Ovary (tissue), 9 donors: ENCODE results near the gene SLC23A2. TPM values are rescaled to one million over a fixed set of nuclear protein-coding genes. Genes with fewer than 3 reads are reported as not detected.

ENCODE experiments used
- DNase-seq, 5 donors: peaks; one replicate each; pipeline ENCODE4 v3.0.0-alpha.2; 2019 to 2020
- H3K27ac ChIP-seq, 2 donors: fragments of 200-600 bp; one replicate each; pipeline versions ENCODE4 v1.5.1 to v1.8.0; 2019 to 2022
- H3K27me3 ChIP-seq: fragments of 200-600 bp; one replicate; pipeline ENCODE4 v1.8.0; 2022
- H3K36me3 ChIP-seq: fragments of 200-600 bp; sonication (generic); one replicate; pipeline ENCODE4 v1.5.1; 2019
- H3K4me1 ChIP-seq: one replicate; pipeline ENCODE4 v1.8.1; 2013; ENCODE audit warnings: mild to moderate bottlenecking, moderate library complexity; ENCODE audit not compliant: insufficient read depth
- H3K4me3 ChIP-seq: fragments of 200-600 bp; sonication (generic); one replicate; pipeline ENCODE4 v1.5.1; 2017
- H3K9me3 ChIP-seq, 2 donors: fragments of 200-600 bp in 1 of 2; sonication (generic) in 1 of 2; one replicate each; pipeline versions ENCODE4 v1.5.1 to v1.8.1; 2013 to 2019; ENCODE audit warnings: mild to moderate bottlenecking in 1 of 2, moderate library complexity in 1 of 2
- EP300 ChIP-seq: sonication (generic); formaldehyde crosslinking; IDR thresholded peaks from one replicate; pipeline ENCODE4 v1.6.1; 2017; ENCODE audit warnings: antibody characterized with exemption
- POLR2A ChIP-seq: fragments of 450-650 bp; IDR thresholded peaks from one replicate; pipeline ENCODE4 v1.6.1; 2017; ENCODE audit warnings: antibody characterized with exemption, mild to moderate bottlenecking, moderate library complexity
- WGBS, 3 donors: extraction: QIAGEN DNeasy Blood & Tissue Kit in 1 of 3; methylation state at CpG; one replicate each; pipeline versions ENCODE4 v1.1.5 to v1.1.7; 2013 to 2017; 5-methylcytosine and 5-hydroxymethylcytosine counted together
- intact Hi-C, 4 donors: fragments of 100-400 bp; cut with DNase I; formaldehyde crosslinking; loops; one replicate each; pipeline versions ENCODE4 v1.11.0 to v1.15.1; 2022 to 2023
- polyA plus RNA-seq, 2 donors: library from polyadenylated mRNA; stranded (reverse); fragments of 200-250 nt in 1 of 2; fragments of 350-450 nt in 1 of 2; fragmentation: Illumina TruSeq in 1 of 2; extraction: RNeasy Lipid Tissue Mini Kit (QIAGEN cat#74804) in 1 of 2; gene quantifications; one replicate each; pipeline ENCODE4 v1.2.3, GENCODE V29; 2013 to 2014
- total RNA-seq, 7 donors: library from RNA; depleted of rRNA in 2 of 7; stranded (reverse); fragments of >200 nt in 2 of 7; fragmentation: NEBNext Ultra II Directional in 3 of 7; extraction: Animal tissue kit (Norgen Biotek cat#: 25700) in 3 of 7; gene quantifications; one replicate each; pipeline versions ENCODE4 v1.1.0 to v1.2.4, GENCODE V29; 2016 to 2023
- TF ChIP-seq, protein P1 (sequence below), 3 donors: fragments of 450-650 bp in 2 of 3; fragments of 200-600 bp in 1 of 3; IDR thresholded peaks; one replicate each; pipeline versions ENCODE4 v1.5.1 to v1.8.0; 2016 to 2022; ENCODE audit warnings: antibody characterized with exemption in 3 of 3, mild to moderate bottlenecking in 1 of 3
- donor health status: DM: no; HTN: no; CAD: no; lungs with moderate emphysema.
- donor health status: DM: no; HTN: no; CAD: no.
- donor health status: Bipolar disorder and iron deficiency.
- donor health status: DM: yes; HTN: yes; CAD: no.
- donor health status: DM: no; HTN: no; CAD: no.
- donor health status: DM: yes; HTN: yes; CAD: no.

The SLC23A2 gene
- total and polyA plus RNA-seq, 9 donors = 28.7 to 95.6 (median 61.0) TPM

DNA sequence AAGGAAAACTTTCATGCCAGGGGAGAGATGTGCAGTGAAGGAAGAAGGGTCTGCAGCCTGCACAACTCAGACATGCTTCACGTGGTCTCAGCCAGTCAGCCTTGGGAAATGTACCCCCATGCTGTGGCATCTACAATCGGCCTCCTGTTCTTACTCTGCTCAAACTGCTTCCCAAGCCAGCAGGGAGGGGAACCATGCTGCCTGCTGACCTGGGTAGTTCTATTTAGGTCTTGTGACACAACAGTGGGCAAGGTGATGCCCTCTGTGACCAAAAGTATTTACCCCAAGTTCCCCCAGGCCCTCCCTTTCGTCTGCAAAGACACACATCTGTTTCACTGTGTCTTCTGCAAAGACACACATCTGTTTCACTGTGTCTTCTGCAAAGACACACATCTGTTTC, 106.9 kb downstream of the SLC23A2 start:
- TF ChIP-seq EP300 (no peak), POLR2A (no peak)
- TF ChIP-seq, protein P1, sequence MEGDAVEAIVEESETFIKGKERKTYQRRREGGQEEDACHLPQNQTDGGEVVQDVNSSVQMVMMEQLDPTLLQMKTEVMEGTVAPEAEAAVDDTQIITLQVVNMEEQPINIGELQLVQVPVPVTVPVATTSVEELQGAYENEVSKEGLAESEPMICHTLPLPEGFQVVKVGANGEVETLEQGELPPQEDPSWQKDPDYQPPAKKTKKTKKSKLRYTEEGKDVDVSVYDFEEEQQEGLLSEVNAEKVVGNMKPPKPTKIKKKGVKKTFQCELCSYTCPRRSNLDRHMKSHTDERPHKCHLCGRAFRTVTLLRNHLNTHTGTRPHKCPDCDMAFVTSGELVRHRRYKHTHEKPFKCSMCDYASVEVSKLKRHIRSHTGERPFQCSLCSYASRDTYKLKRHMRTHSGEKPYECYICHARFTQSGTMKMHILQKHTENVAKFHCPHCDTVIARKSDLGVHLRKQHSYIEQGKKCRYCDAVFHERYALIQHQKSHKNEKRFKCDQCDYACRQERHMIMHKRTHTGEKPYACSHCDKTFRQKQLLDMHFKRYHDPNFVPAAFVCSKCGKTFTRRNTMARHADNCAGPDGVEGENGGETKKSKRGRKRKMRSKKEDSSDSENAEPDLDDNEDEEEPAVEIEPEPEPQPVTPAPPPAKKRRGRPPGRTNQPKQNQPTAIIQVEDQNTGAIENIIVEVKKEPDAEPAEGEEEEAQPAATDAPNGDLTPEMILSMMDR (IDR thresholded peaks at IDR 0.05) = no peak
- intact Hi-C loops = no loop called here
- Histone ChIP-seq H3K4me3 (no peak overlapping the region), H3K9me3 (no peaks in the 10 kb centered on the region), H3K27me3 (no peaks in the 10 kb centered on the region), H3K4me1 (peaks cover 10% of the 10 kb centered on the region), H3K27ac (no peak overlapping the region), H3K36me3 (no peaks in the 10 kb centered on the region)
- DNase-seq = no peak
- 84 to 89% (median 85%) methylated on average over 3 of the region's 3 CpGs for WGBS, 3 donors

GRCh38 chr20:4893709-4894108, 107.6 kb downstream of the SLC23A2 start:
- intact Hi-C loops = no loop called here

DNA sequence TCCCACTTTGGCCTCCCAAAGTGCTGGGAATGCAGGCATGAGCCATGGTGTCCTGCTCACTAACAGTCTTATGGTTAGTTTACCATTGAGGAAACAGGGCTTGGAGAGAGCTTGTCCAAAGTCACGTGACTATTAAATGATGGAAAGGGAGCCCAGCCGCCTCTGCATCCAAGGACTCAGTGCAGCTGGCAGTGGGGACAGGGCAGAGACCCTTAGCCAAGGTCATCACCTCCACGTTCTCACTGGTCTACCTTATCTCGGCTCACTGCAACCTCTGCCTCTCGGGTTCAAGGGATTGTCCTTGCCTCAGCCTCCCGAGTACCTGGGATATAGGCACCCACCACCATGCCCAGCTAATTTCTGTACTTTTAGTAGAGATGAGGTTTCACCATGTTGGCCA, 109.3 kb downstream of the SLC23A2 start:
- Histone ChIP-seq H3K27ac (no peak overlapping the region), H3K27me3 (no peaks in the 10 kb centered on the region), H3K36me3 (no peaks in the 10 kb centered on the region), H3K4me1 (peaks cover 4% of the 10 kb centered on the region), H3K9me3 (no peaks in the 10 kb centered on the region), H3K4me3 (no peak overlapping the region)
- 93 to 98% (median 94%) methylated on average over 6 of the region's 6 CpGs for WGBS, 3 donors
- TF ChIP-seq POLR2A (no peak), EP300 (no peak)
- TF ChIP-seq, protein P1 (IDR thresholded peaks at IDR 0.05) = no peak
- intact Hi-C loops = no loop called here
- no peak for DNase-seq

More at GRCh38 chr20:4893709-4894108, 107.6 kb downstream of the SLC23A2 start:
- no peak overlapping the region for H3K4me3 ChIP-seq
- no peaks in the 10 kb centered on the region for H3K9me3 ChIP-seq
- no peaks in the 10 kb centered on the region for H3K36me3 ChIP-seq
- H3K27ac ChIP-seq = no peak overlapping the region
- no peak for TF ChIP-seq EP300
- TF ChIP-seq, protein P1 (IDR thresholded peaks at IDR 0.05) = no peak
- TF ChIP-seq POLR2A = no peak
- H3K4me1 ChIP-seq = peaks cover 4% of the 10 kb centered on the region
- H3K27me3 ChIP-seq = no peaks in the 10 kb centered on the region
- 93 to 95% (median 94%) methylated on average over 7 of the region's 7 CpGs for WGBS, 3 donors
- no peak for DNase-seq

- Histone ChIP-seq H3K27me3 (no peaks in the 10 kb centered on the region), H3K9me3 (no peaks in the 10 kb centered on the region), H3K27ac (no peak overlapping the region), H3K36me3 (no peaks in the 10 kb centered on the region), H3K4me3 (no peak overlapping the region), H3K4me1 (peaks cover 4% of the 10 kb centered on the region)
- TF ChIP-seq POLR2A (no peak), EP300 (no peak)
- TF ChIP-seq, protein P1 (IDR thresholded peaks at IDR 0.05) = no peak
- no peak for DNase-seq
- 83 to 91% (median 85%) methylated on average over 7 of the region's 7 CpGs for WGBS, 3 donors
- intact Hi-C loops = no loop called here
Measured at GRCh38 chr20:4891190-4891763, 110.0 kb downstream of the SLC23A2 start.
